ENCODE measurements around the gene PTX4.

DNA sequence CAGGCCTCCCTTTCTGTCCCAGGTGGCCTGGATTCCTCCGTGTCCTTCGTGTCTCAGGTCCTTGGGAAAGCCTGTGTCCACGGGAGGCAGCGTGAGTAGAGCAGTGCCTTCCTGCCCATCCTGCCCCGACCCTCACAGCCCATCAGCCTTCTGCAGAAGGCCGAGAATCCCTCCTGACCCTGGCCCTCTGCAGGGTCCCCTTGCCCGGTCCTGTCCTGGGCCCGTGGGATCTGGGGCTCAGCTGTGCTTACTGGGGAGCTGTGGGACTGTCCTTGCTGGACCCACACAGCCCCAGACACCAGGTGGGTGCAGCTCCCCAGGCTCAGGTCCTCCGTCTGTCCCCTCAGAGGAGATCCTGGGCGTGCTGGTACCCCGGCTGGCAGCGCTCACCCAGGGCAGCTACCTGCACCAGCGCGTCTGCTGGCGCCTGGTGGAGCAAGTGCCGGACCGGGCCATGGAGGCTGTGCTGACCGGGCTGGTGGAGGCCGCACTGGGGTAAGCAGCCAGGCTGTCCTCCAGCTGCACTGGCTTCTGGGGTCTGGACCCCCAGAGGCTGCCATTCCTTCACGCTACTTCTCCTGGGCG lies 8.4 kb upstream of the PTX4 start:
- no peak for TF ChIP-seq POLR2A (IDR thresholded peaks at IDR 0.05)
- TF ChIP-seq, protein P1, sequence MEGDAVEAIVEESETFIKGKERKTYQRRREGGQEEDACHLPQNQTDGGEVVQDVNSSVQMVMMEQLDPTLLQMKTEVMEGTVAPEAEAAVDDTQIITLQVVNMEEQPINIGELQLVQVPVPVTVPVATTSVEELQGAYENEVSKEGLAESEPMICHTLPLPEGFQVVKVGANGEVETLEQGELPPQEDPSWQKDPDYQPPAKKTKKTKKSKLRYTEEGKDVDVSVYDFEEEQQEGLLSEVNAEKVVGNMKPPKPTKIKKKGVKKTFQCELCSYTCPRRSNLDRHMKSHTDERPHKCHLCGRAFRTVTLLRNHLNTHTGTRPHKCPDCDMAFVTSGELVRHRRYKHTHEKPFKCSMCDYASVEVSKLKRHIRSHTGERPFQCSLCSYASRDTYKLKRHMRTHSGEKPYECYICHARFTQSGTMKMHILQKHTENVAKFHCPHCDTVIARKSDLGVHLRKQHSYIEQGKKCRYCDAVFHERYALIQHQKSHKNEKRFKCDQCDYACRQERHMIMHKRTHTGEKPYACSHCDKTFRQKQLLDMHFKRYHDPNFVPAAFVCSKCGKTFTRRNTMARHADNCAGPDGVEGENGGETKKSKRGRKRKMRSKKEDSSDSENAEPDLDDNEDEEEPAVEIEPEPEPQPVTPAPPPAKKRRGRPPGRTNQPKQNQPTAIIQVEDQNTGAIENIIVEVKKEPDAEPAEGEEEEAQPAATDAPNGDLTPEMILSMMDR (IDR thresholded peaks at IDR 0.05) = no peak
